Trophoblast cell (in vitro differentiated cells and primary cell): Measurements from ENCODE around the gene SLC22A15.

Experiments
- DNase-seq, 2 donors: peaks; one replicate each; pipeline ENCODE4 v3.0.0-alpha.2; 2016
- H2AFZ ChIP-seq: 2 replicates; pipeline ENCODE4 v1.6.1; 2013; ENCODE audit warnings: low read length, moderate library complexity, mild to moderate bottlenecking; ENCODE audit not compliant: insufficient read depth, poor library complexity
- H2AK5ac ChIP-seq: 2 replicates; pipeline ENCODE4 v1.6.1; 2013; ENCODE audit warnings: mild to moderate bottlenecking, low read length
- H2BK120ac ChIP-seq: 2 replicates; pipeline ENCODE4 v1.6.1; 2013; ENCODE audit warnings: low read length, mild to moderate bottlenecking, moderate library complexity; ENCODE audit not compliant: insufficient read depth, poor library complexity
- H2BK12ac ChIP-seq: 2 replicates; pipeline ENCODE4 v1.6.1; 2013; ENCODE audit warnings: mild to moderate bottlenecking, low read length, moderate library complexity
- H2BK5ac ChIP-seq: 2 replicates; pipeline ENCODE4 v1.6.1; 2013; ENCODE audit warnings: low read length, low read depth, moderate library complexity, mild to moderate bottlenecking; ENCODE audit not compliant: poor library complexity
- H3K14ac ChIP-seq: 2 replicates; pipeline ENCODE4 v1.6.1; 2013; ENCODE audit warnings: mild to moderate bottlenecking, low read length
- H3K18ac ChIP-seq: 2 replicates; pipeline ENCODE4 v1.6.1; 2013; ENCODE audit warnings: mild to moderate bottlenecking, low read length
- H3K23ac ChIP-seq: 2 replicates; pipeline ENCODE4 v1.6.1; 2013; ENCODE audit warnings: low read length
- H3K27ac ChIP-seq: 2 replicates; pipeline ENCODE4 v1.5.1; 2013; ENCODE audit warnings: low read depth, mild to moderate bottlenecking, inconsistent platforms, low read length, moderate library complexity
- H3K27me3 ChIP-seq: 2 replicates; pipeline ENCODE4 v1.6.1; 2013; ENCODE audit warnings: inconsistent platforms, mild to moderate bottlenecking, low read length, moderate library complexity; ENCODE audit not compliant: insufficient read depth
- H3K36me3 ChIP-seq, 2 experiments: 1 replicate in 1 of 2; 2 replicates in 1 of 2; pipeline ENCODE4 v1.6.1; 2013; ENCODE audit warnings: low read length in 2 of 2, mild to moderate bottlenecking in 2 of 2, moderate library complexity in 1 of 2; ENCODE audit not compliant: insufficient read depth in 2 of 2, control insufficient read depth in 1 of 2
- H3K4ac ChIP-seq: 2 replicates; pipeline ENCODE4 v1.6.1; 2013; ENCODE audit warnings: low read depth, mild to moderate bottlenecking, low read length, moderate library complexity
- H3K4me1 ChIP-seq, 2 experiments: 1 replicate in 1 of 2; 2 replicates in 1 of 2; pipeline ENCODE4 v1.6.1; 2013; ENCODE audit warnings: low read length in 2 of 2, mild to moderate bottlenecking in 2 of 2, moderate library complexity in 1 of 2; ENCODE audit not compliant: insufficient read depth in 2 of 2, control insufficient read depth in 1 of 2
- H3K4me2 ChIP-seq: 2 replicates; pipeline ENCODE4 v1.6.1; 2013; ENCODE audit warnings: inconsistent platforms, mild to moderate bottlenecking, low read length, moderate library complexity
- H3K4me3 ChIP-seq: 2 replicates; pipeline ENCODE4 v1.5.1; 2013; ENCODE audit warnings: mild to moderate bottlenecking, low read depth, low read length, inconsistent platforms
- H3K79me1 ChIP-seq: one replicate; pipeline ENCODE4 v1.6.1; 2013; ENCODE audit warnings: low read length
- H3K79me2 ChIP-seq: 2 replicates; pipeline ENCODE4 v1.6.1; 2013; ENCODE audit warnings: low read length, mild to moderate bottlenecking; ENCODE audit not compliant: control insufficient read depth, insufficient read depth, poor library complexity
- H3K9ac ChIP-seq: 2 replicates; pipeline ENCODE4 v1.6.1; 2013; ENCODE audit warnings: mild to moderate bottlenecking, low read length
- H3K9me3 ChIP-seq: 2 replicates; pipeline ENCODE4 v1.6.1; 2013; ENCODE audit warnings: low read depth, mild to moderate bottlenecking, control low read depth, inconsistent platforms, low read length; ENCODE audit not compliant: insufficient read depth
- H4K12ac ChIP-seq: 2 replicates; pipeline ENCODE4 v1.6.1; 2013; ENCODE audit warnings: low read depth, mild to moderate bottlenecking, low read length, moderate library complexity
- H4K8ac ChIP-seq: 2 replicates; pipeline ENCODE4 v1.6.1; 2013; ENCODE audit warnings: low read depth, mild to moderate bottlenecking, low read length, moderate library complexity
- H4K91ac ChIP-seq: one replicate; pipeline ENCODE4 v1.6.1; 2013; ENCODE audit warnings: low read depth, mild to moderate bottlenecking, low read length, moderate library complexity
- WGBS: extraction: QIAGEN DNeasy Blood & Tissue Kit; methylation state at CpG from one replicate; pipeline ENCODE4 v1.1.7; 2013; ENCODE audit warnings: missing lambda C conversion rate; ENCODE audit not compliant: insufficient read length, insufficient coverage; ENCODE audit errors: extremely low coverage; 5-methylcytosine and 5-hydroxymethylcytosine counted together

The SLC22A15 gene

DNA sequence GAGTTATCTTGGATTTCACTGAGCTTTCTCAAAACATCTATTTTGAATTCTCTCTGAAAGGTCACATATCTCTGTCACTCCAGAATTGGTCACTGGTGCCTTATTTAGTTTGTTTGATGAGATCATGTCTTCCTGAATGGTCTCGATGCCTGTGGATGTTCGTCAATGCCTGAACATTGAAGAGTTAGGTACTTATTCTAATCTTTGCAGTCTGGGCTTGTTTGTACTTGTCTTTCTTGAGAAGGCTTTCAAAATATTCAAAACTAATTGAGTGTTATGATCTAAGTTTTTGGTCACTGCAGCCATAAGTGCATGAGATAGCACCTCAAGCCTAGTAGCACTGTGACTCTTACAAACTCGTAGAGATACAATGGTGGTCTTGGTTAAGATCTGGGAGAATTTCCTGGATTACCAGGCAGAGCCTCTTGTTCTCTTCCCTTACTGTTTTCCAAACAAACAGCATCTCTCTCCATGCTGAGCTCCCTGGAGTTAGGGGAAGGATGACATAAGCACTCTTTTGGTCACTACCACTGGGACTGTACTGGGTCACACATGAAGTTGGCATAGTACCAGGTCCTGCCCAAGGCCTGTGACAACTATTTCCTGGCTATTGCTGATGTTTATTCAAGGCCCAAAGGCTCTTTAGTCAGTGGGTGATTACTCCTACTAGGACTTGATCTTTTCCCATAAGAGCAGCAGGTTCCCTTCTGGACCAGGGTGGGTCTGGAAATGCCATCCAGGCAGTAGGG lies 25.6 kb downstream of the SLC22A15 start:
- Histone ChIP-seq H3K4me3 (no peak overlapping the region), H2BK120ac (no peak overlapping the region), H3K4me1 (no peaks in the 10 kb centered on the region), H3K23ac (no peak overlapping the region), H2AFZ (no peak overlapping the region), H3K9ac (no peak overlapping the region), H3K4ac (no peak overlapping the region), H3K9me3 (no peaks in the 10 kb centered on the region), H3K79me1 (no peaks in the 10 kb centered on the region), H4K91ac (no peak overlapping the region), H3K27ac (no peak overlapping the region), H2BK5ac (no peak overlapping the region), H4K12ac (no peak overlapping the region), H3K14ac (no peak overlapping the region), H3K79me2 (no peaks in the 10 kb centered on the region), H4K8ac (no peak overlapping the region), H2AK5ac (no peak overlapping the region), H3K18ac (no peak overlapping the region), H3K27me3 (no peaks in the 10 kb centered on the region), H3K4me2 (no peak overlapping the region), H3K36me3 (peaks cover 0 to 3% of the 10 kb centered on the region in 2 experiments), H2BK12ac (no peak overlapping the region)
- WGBS, result no CpG with 5 or more reads among the region's 3 CpGs
- no peak for DNase-seq

DNA sequence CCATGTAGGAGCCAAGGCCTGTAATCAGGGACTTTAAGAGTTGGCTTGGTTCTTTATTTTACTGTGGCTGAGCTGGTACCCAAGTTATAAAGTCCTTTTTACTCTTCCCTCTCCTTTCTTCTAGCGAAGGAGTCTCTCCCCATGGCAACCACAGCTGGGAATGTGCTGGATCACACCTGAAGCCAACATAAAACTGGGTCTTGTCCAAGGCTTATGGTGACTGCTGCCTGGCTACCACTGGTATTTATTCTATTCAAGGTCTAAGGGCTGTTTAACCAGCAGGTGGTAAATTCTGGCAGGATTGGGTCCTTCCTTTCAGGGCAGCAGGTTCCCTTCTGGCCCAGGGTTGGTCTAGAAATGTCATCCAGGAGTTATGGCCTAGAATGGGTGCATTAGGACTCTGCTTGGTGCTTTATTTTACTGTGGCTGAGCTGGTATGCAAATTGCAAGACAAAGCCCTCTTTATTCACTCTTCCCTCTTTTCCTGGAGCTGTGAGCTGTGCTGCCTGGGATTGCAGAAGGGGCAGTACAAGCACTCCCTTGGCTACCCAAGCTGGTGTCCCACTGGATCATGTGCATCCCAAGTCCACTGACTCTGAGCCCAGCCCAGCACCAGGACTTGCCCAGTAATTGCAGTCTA lies 26.6 kb downstream of the SLC22A15 start:
- H2AK5ac ChIP-seq, result no peak overlapping the region
- peaks cover 2 to 3% of the 10 kb centered on the region in 2 experiments for H3K36me3 ChIP-seq
- no peak overlapping the region for H3K14ac ChIP-seq
- no peak overlapping the region for H3K18ac ChIP-seq
- H3K79me2 ChIP-seq, result no peaks in the 10 kb centered on the region
- H3K4me3 ChIP-seq, result no peak overlapping the region
- no peak overlapping the region for H2BK5ac ChIP-seq
- no peaks in the 10 kb centered on the region for H3K79me1 ChIP-seq
- H2BK12ac ChIP-seq, result no peak overlapping the region
- no peak overlapping the region for H4K91ac ChIP-seq
- H4K8ac ChIP-seq, result no peak overlapping the region
- H3K4me1 ChIP-seq, result no peaks in the 10 kb centered on the region
- H2AFZ ChIP-seq, result no peak overlapping the region
- H3K23ac ChIP-seq, result no peak overlapping the region
- no peak overlapping the region for H3K9ac ChIP-seq
- no peak overlapping the region for H3K4me2 ChIP-seq
- no peak for DNase-seq
- no peaks in the 10 kb centered on the region for H3K9me3 ChIP-seq
- H2BK120ac ChIP-seq, result no peak overlapping the region
- H3K4ac ChIP-seq, result no peak overlapping the region
- H3K27ac ChIP-seq, result no peak overlapping the region
- no peaks in the 10 kb centered on the region for H3K27me3 ChIP-seq
- H4K12ac ChIP-seq, result no peak overlapping the region
- WGBS, result no CpG with 5 or more reads among the region's 1 CpG

DNA sequence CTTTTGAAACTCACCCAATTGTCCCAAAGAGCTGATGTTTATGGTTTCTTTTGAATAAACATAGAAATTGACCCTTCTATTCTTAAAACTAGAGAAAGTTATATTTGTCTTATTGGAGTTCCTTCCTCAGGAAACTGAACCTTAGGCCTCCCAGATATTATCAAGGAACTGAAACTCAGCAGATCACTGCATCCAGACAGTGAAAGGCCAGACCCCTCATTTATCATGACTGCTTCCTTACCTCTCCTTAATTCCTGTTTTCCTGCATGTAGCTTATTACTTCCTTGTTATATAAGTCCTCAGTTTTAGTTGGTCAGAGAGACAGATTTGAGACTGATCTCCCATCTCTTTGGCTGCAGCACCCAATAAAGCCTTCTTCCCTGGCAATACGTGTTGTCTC lies 27.5 kb downstream of the SLC22A15 start:
- Histone ChIP-seq H2AFZ (no peak overlapping the region), H3K4me2 (no peak overlapping the region), H3K9ac (no peak overlapping the region), H3K36me3 (peaks cover 2 to 3% of the 10 kb centered on the region in 2 experiments), H3K14ac (no peak overlapping the region), H2AK5ac (no peak overlapping the region), H2BK5ac (no peak overlapping the region), H4K12ac (no peak overlapping the region), H3K79me2 (no peaks in the 10 kb centered on the region), H3K18ac (no peak overlapping the region), H4K91ac (no peak overlapping the region), H3K79me1 (no peaks in the 10 kb centered on the region), H3K4ac (no peak overlapping the region), H3K9me3 (no peaks in the 10 kb centered on the region), H3K27ac (no peak overlapping the region), H3K4me3 (no peak overlapping the region), H3K27me3 (no peaks in the 10 kb centered on the region), H2BK120ac (no peak overlapping the region), H4K8ac (no peak overlapping the region), H2BK12ac (no peak overlapping the region), H3K23ac (no peak overlapping the region), H3K4me1 (no peaks in the 10 kb centered on the region)
- WGBS, result no CpG with 5 or more reads among the region's 1 CpG
- DNase-seq, result no peak

DNA sequence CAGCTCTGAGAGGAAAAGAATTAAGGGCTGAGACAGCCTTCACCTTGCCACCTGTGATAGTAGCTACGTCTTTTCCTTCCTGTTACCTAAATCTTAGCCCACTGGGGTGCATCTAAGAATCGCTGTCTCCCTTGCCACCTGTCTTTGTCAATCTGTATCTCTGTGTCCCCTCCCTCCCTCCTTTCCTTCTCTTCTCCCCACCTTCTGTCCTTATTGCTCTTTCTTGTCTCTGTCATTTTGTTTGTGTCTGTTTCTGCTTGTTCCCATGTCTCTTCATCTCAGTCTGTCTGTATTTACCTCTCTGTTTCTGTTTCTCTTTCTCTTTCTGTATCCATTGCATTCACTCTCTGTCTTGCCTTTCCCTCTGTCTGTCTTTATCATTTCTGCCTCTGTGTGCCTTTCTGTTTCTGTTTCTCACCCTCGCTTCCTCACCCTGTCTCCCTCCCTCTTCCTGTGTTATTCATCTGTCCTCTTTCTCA lies 30.2 kb downstream of the SLC22A15 start:
- no peak overlapping the region for H2BK5ac ChIP-seq
- H4K12ac ChIP-seq, result no peak overlapping the region
- no peak overlapping the region for H3K4ac ChIP-seq
- H3K9me3 ChIP-seq, result no peaks in the 10 kb centered on the region
- no peak overlapping the region for H3K14ac ChIP-seq
- no peak for DNase-seq
- no peak overlapping the region for H4K91ac ChIP-seq
- peaks cover 0 to 2% of the 10 kb centered on the region in 2 experiments for H3K36me3 ChIP-seq
- no peak overlapping the region for H3K4me2 ChIP-seq
- H3K79me1 ChIP-seq, result no peaks in the 10 kb centered on the region
- H2BK120ac ChIP-seq, result no peak overlapping the region
- no peak overlapping the region for H4K8ac ChIP-seq
- no peaks in the 10 kb centered on the region for H3K27me3 ChIP-seq
- no peak overlapping the region for H3K23ac ChIP-seq
- H2AK5ac ChIP-seq, result no peak overlapping the region
- no peaks in the 10 kb centered on the region for H3K79me2 ChIP-seq
- no peak overlapping the region for H3K4me3 ChIP-seq
- H3K27ac ChIP-seq, result no peak overlapping the region
- no peak overlapping the region for H2AFZ ChIP-seq
- no peak overlapping the region for H3K18ac ChIP-seq
- H2BK12ac ChIP-seq, result no peak overlapping the region
- no peak overlapping the region for H3K9ac ChIP-seq
- no peaks in the 10 kb centered on the region for H3K4me1 ChIP-seq
- no CpG with 5 or more reads among the region's 3 CpGs for WGBS
